ENCODE results near the gene ABI1.

GRCh38 chr10:26697922-26698608 lies 162.7 kb downstream of the ABI1 start:
- TF ChIP-seq, protein P1, sequence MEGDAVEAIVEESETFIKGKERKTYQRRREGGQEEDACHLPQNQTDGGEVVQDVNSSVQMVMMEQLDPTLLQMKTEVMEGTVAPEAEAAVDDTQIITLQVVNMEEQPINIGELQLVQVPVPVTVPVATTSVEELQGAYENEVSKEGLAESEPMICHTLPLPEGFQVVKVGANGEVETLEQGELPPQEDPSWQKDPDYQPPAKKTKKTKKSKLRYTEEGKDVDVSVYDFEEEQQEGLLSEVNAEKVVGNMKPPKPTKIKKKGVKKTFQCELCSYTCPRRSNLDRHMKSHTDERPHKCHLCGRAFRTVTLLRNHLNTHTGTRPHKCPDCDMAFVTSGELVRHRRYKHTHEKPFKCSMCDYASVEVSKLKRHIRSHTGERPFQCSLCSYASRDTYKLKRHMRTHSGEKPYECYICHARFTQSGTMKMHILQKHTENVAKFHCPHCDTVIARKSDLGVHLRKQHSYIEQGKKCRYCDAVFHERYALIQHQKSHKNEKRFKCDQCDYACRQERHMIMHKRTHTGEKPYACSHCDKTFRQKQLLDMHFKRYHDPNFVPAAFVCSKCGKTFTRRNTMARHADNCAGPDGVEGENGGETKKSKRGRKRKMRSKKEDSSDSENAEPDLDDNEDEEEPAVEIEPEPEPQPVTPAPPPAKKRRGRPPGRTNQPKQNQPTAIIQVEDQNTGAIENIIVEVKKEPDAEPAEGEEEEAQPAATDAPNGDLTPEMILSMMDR (IDR thresholded peaks at IDR 0.05; ENCODE audit: borderline replicate concordance, extremely low read depth, low read length, poor library complexity, severe bottlenecking) = no peak
- TF ChIP-seq EZH2 (IDR thresholded peaks at IDR 0.05; ENCODE audit: borderline replicate concordance, low read depth, low read length, severe bottlenecking) = no peak

Data from DND-41 (cell line).